HG03571 (cell line): Measurements from ENCODE around the gene AXIN1.
"Not testable (repeated sequence)": the region's sequence is repeated elsewhere in the genome, so short reads cannot be mapped to it uniquely, and the experiment has no call there.

Source experiments
- ATAC-seq: cut with Tn5 transposase; IDR thresholded peaks from one replicate; pipeline ENCODE4 v1.9.1; 2021; ENCODE audit not compliant: unreplicated experiment

AXIN1 gene

GRCh38 chr16:352547-353403 lies at the start of gene AXIN1:
Gene AXIN1, minus strand, starts transcription at chr16:352723. Its CDS starts 5,698 bp downstream, at chr16:347025.
- peak; percentile 47 for ATAC-seq

- ATAC-seq: peak; percentile 42
Observed at GRCh38 chr16:401468-402348, 49.2 kb upstream of the AXIN1 start, which contains the start of gene DECR2. Gene DECR2, plus strand, starts transcription at chr16:401885. Its CDS starts 79 bp downstream, at chr16:401964.

- ATAC-seq: no peak
Observed at GRCh38 chr16:400061-400591, 47.6 kb upstream of the AXIN1 start.

GRCh38 chr16:399340-400019 lies 47.0 kb upstream of the AXIN1 start:
- ATAC-seq: no peak

GRCh38 chr16:398561-399339 lies 46.2 kb upstream of the AXIN1 start:
- ATAC-seq: no peak

GRCh38 chr16:397736-398332 lies 45.3 kb upstream of the AXIN1 start:
- ATAC-seq: no peak

- no peak for ATAC-seq
Observed at GRCh38 chr16:397135-397661, 44.7 kb upstream of the AXIN1 start, which contains the start of gene NME4. Gene NME4, plus strand, starts transcription at chr16:397199. Its CDS starts 24 bp downstream, at chr16:397223.

GRCh38 chr16:396605-397004 lies 44.1 kb upstream of the AXIN1 start:
- no peak for ATAC-seq

GRCh38 chr16:396199-396598 lies 43.7 kb upstream of the AXIN1 start:
- ATAC-seq: no peak

GRCh38 chr16:392450-393030 lies 40.0 kb upstream of the AXIN1 start:
- ATAC-seq: no peak

GRCh38 chr16:391885-392335 lies 39.4 kb upstream of the AXIN1 start:
- no peak for ATAC-seq

- ATAC-seq: no peak
Observed at GRCh38 chr16:389352-389751, 36.8 kb upstream of the AXIN1 start.

GRCh38 chr16:387761-388666 lies 35.5 kb upstream of the AXIN1 start:
- ATAC-seq: not testable (repeated sequence)

- ATAC-seq: no peak
Observed at GRCh38 chr16:386641-387156, 34.2 kb upstream of the AXIN1 start.

- no peak for ATAC-seq
Observed at GRCh38 chr16:383326-384051, 31.0 kb upstream of the AXIN1 start.

- peak; percentile 32 for ATAC-seq
Observed at GRCh38 chr16:381789-382717, 29.5 kb upstream of the AXIN1 start, which contains the start of gene PGAP6. Gene PGAP6, minus strand, starts transcription at chr16:381978. Its CDS starts 157 bp downstream, at chr16:381821.
